Activated B cell treated with CpG ODN at 0.5 μM for 24 hours (primary cell): ENCODE measurements around the gene PLIN5. TPM values are rescaled to one million over a fixed set of nuclear protein-coding genes. Genes with fewer than 3 reads are reported as not detected.

ENCODE experiments used
- ATAC-seq: fragments of 200-7000 bp; cut with Tn5 transposase; one replicate; pipeline ENCODE4 v1.10.0; 2021; ENCODE audit warnings: low read depth, mild to moderate bottlenecking, moderate library complexity
- CTCF ChIA-PET: fragments of 350-600 bp; sonication (Branson Sonifier 250); formaldehyde crosslinking; loops from one replicate; lab custom pipeline; 2021; ENCODE audit warnings: antibody characterized with exemption; lab: Charles Lee
- POLR2A ChIA-PET: fragments of 350-600 bp; sonication (Branson Sonifier 250); formaldehyde crosslinking; loops from one replicate; lab custom pipeline; 2021; ENCODE audit warnings: antibody characterized with exemption; lab: Charles Lee
- DNase-seq: peaks from one replicate; pipeline ENCODE4 v3.0.0; 2022
- H3K27ac Mint-ChIP-seq: one replicate; pipeline ENCODE4 v1.8.0; 2020; ENCODE audit warnings: mixed read lengths
- H3K27me3 Mint-ChIP-seq: one replicate; pipeline ENCODE4 v1.8.0; 2021; ENCODE audit warnings: mixed read lengths
- H3K36me3 Mint-ChIP-seq: one replicate; pipeline ENCODE4 v1.8.0; 2021; ENCODE audit warnings: low read depth, mixed read lengths
- H3K4me1 Mint-ChIP-seq: one replicate; pipeline ENCODE4 v1.8.0; 2021; ENCODE audit warnings: mixed read lengths
- H3K4me3 Mint-ChIP-seq: one replicate; pipeline ENCODE4 v1.8.0; 2020; ENCODE audit warnings: mild to moderate bottlenecking, mixed read lengths
- H3K9me3 Mint-ChIP-seq: one replicate; pipeline ENCODE4 v1.8.0; 2020; ENCODE audit warnings: mixed read lengths
- intact Hi-C: fragments of 100-400 bp; cut with micrococcal nuclease; formaldehyde crosslinking; loops from one replicate; pipeline ENCODE4 v1.15.1; 2024
- total RNA-seq: library from RNA; stranded (reverse); gene quantifications from 2 replicates; pipeline ENCODE4 v1.2.3, GENCODE V29; 2022
- TF ChIP-seq, protein P1 (sequence below): fragments of 200-600 bp; IDR thresholded peaks from one replicate; pipeline ENCODE4 v1.8.0; 2022; ENCODE audit warnings: antibody characterized with exemption, mild to moderate bottlenecking

Gene PLIN5
- total RNA-seq, 1 donor from 2014 or later: 0.33 TPM

GRCh38 chr19:4557144-4557970 is 22.3 kb upstream of the PLIN5 start:
- ChIA-PET CTCF (no interaction called here), POLR2A (no interaction called here)
- TF ChIP-seq, protein P1, sequence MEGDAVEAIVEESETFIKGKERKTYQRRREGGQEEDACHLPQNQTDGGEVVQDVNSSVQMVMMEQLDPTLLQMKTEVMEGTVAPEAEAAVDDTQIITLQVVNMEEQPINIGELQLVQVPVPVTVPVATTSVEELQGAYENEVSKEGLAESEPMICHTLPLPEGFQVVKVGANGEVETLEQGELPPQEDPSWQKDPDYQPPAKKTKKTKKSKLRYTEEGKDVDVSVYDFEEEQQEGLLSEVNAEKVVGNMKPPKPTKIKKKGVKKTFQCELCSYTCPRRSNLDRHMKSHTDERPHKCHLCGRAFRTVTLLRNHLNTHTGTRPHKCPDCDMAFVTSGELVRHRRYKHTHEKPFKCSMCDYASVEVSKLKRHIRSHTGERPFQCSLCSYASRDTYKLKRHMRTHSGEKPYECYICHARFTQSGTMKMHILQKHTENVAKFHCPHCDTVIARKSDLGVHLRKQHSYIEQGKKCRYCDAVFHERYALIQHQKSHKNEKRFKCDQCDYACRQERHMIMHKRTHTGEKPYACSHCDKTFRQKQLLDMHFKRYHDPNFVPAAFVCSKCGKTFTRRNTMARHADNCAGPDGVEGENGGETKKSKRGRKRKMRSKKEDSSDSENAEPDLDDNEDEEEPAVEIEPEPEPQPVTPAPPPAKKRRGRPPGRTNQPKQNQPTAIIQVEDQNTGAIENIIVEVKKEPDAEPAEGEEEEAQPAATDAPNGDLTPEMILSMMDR: no peak
- Mint-ChIP-seq H3K9me3 (no peaks in the 10 kb centered on the region), H3K27ac (no peak overlapping the region), H3K36me3 (no peaks in the 10 kb centered on the region), H3K27me3 (no peaks in the 10 kb centered on the region), H3K4me1 (peaks cover 4% of the 10 kb centered on the region), H3K4me3 (no peak overlapping the region)
- DNase-seq: no peak
- no peak for ATAC-seq
- intact Hi-C loops: loop anchor here (5.0 kb wide), 1 partner anchor 235 kb away; the partner anchor contains the start of gene FEM1A

DNA sequence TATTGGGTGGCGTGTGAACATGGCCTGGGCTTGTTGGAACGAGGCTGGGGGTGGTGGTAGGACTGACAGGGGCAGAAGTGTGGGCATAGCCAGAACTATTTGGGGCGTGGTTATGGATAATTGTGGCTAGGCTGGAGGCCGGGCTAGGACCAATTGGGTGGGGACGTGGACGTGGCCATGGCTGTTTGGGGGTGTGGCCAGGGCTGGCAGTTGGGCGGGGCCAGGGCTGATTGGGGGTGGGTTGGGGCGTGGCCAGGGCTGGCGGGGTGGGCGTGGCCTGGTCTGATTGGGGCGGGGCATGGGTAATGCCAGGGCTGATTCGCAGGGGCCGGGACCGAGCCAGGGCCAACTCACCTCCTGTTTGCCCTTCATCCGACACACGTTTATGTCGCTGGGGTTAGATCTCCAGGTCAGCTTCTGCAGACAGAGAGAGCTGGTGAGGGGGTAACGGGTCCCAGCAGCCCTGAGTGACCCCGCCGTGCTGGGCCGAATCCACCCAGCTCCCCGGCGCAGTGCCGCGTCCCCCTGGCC is 21.6 kb upstream of the PLIN5 start:
- H3K9me3 Mint-ChIP-seq: no peaks in the 10 kb centered on the region
- POLR2A ChIA-PET: no interaction called here

DNA sequence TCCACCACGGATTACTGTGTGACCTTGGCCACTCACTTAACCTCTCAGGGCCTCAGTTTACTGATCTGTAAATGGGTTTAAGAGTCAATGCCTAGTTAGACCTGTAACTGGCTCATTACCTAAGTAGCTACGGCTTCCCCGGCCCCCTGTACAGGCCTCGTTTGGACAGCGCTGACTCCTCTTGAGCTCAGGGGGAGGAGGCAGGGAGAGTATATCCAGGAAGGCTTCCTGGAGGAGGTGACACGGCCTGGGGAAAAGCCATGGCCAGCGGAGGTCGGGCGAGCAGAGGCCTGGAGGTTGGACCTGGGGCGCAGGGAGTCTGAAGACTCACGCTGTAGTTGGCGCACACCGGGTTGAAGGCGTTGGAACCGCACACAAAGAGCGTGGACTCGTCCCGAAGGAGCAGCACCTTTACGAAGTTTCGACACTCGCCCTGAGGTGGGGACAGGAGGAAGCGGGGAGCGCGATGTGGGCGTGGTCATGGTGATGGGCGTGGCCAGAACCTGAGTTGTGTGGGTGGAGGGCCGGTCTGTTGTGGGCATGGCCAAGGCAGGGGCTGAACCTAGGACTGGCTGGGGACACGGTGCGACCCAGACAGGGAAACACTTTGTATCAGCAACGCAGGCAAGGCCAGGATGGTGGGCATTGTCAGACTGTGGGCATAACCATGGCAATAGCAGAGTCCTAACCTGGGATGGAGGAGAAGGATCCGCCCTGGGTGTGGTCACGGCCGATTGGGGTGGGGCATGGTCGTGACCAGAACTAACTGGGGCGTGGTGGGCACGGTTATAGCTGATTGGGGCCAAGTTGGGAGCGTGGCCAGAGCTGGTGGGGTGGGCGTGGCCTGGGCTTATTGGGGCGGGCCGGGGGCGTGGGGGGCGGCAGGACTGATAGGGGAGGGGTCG is 20.9 kb upstream of the PLIN5 start:
- Mint-ChIP-seq H3K27me3 (peaks cover 2% of the 10 kb centered on the region), H3K4me1 (no peaks in the 10 kb centered on the region), H3K36me3 (no peaks in the 10 kb centered on the region), H3K27ac (no peak overlapping the region), H3K4me3 (no peak overlapping the region), H3K9me3 (no peaks in the 10 kb centered on the region)
- POLR2A ChIA-PET: interaction anchor here (0.6 kb wide), 1 partner anchor 1194 kb away, joined by 4 read pairs; no protein-coding TSS in a partner anchor
- intact Hi-C loops: loop anchor here (5.0 kb wide), 1 partner anchor 236 kb away; the partner anchor contains the start of gene FEM1A
- no peak for ATAC-seq
- no peak for DNase-seq
- CTCF ChIA-PET: interaction anchor here (1.1 to 1.7 kb wide), 2 partner anchors 32 to 80 kb away, joined by 3 to 5 read pairs; no protein-coding TSS in a partner anchor
- TF ChIP-seq, protein P1: no peak

More for the DNA sequence above, 21.6 kb upstream of the PLIN5 start:
- CTCF ChIA-PET: interaction anchor here (1.7 kb wide), 1 partner anchor 80 kb away, joined by 5 read pairs; no protein-coding TSS in a partner anchor
- H3K4me1 Mint-ChIP-seq: no peaks in the 10 kb centered on the region
- peaks cover 2% of the 10 kb centered on the region for H3K27me3 Mint-ChIP-seq
- intact Hi-C loops: loop anchor here (5.0 kb wide), 1 partner anchor 236 kb away; the partner anchor contains the start of gene FEM1A
- no peak overlapping the region for H3K27ac Mint-ChIP-seq
- no peak overlapping the region for H3K4me3 Mint-ChIP-seq
- no peaks in the 10 kb centered on the region for H3K36me3 Mint-ChIP-seq
- peak; percentile 18 for ATAC-seq
- TF ChIP-seq, protein P1: no peak
- no peak for DNase-seq

DNA sequence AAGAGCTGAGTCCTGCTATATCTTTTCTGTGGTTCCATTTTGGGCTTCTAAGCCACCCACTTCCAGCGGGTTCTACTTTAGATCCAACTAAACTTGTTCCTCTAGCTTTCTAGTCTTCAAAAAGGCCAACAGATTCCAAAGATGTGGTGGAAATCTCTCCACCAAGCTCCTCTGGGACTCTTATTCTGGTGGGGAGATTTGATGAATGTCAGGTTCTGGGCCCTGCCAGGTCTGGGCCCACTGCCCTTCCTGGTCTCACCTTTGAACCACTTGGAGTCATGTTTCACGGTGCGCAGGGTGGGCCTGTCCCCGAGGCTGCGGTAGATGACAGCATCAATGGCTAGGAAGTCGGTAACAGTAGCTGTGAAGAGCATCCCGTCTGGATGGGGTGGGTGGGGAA is 19.7 kb upstream of the PLIN5 start:
- peaks cover 2% of the 10 kb centered on the region for H3K27me3 Mint-ChIP-seq
- DNase-seq (no peak), ATAC-seq (no peak)
- no peaks in the 10 kb centered on the region for H3K9me3 Mint-ChIP-seq
- POLR2A ChIA-PET: no interaction called here
- intact Hi-C loops: loop anchor here (5.0 kb wide), 1 partner anchor 238 kb away; the partner anchor contains the start of gene FEM1A
- H3K27ac Mint-ChIP-seq: no peak overlapping the region
- H3K4me1 Mint-ChIP-seq: no peaks in the 10 kb centered on the region
- no peak overlapping the region for H3K4me3 Mint-ChIP-seq
- CTCF ChIA-PET: interaction anchor here (1.1 kb wide), 1 partner anchor 31 kb away, joined by 3 read pairs; no protein-coding TSS in a partner anchor
- H3K36me3 Mint-ChIP-seq: no peaks in the 10 kb centered on the region
- TF ChIP-seq, protein P1: no peak
